Skeletal muscle tissue (tissue), 4 donors: ENCODE results near the gene APPBP2. TPM values are rescaled to one million over a fixed set of nuclear protein-coding genes. Genes with fewer than 3 reads are reported as not detected.
A peak's percentile ranks its signal among the peaks of the same experiment; 100 is the strongest.

Source experiments
- H3K27ac ChIP-seq: one replicate; pipeline ENCODE4 v1.7.0; 2013; ENCODE audit warnings: mild to moderate bottlenecking, low read depth, low read length, inconsistent platforms
- H3K27me3 ChIP-seq, 3 donors: one replicate each; pipeline ENCODE4 v1.7.0; 2013; ENCODE audit warnings: low read length in 3 of 3; ENCODE audit not compliant: control insufficient read depth in 3 of 3, insufficient read depth in 3 of 3
- H3K36me3 ChIP-seq, 3 donors: one replicate each; pipeline ENCODE4 v1.7.0; 2013; ENCODE audit warnings: low read length in 3 of 3; ENCODE audit not compliant: control insufficient read depth in 3 of 3, insufficient read depth in 3 of 3
- H3K4me1 ChIP-seq, 3 donors: one replicate each; pipeline ENCODE4 v1.7.0; 2013; ENCODE audit warnings: low read length in 3 of 3, mild to moderate bottlenecking in 3 of 3; ENCODE audit not compliant: control insufficient read depth in 3 of 3, insufficient read depth in 3 of 3
- H3K4me3 ChIP-seq, 3 donors: one replicate each; pipeline ENCODE4 v1.7.0; 2013; ENCODE audit warnings: low read length in 3 of 3
- H3K9ac ChIP-seq, 3 donors: one replicate each; pipeline ENCODE4 v1.7.0; 2013; ENCODE audit warnings: low read length in 3 of 3, mild to moderate bottlenecking in 3 of 3, moderate library complexity in 2 of 3, low read depth in 1 of 3
- H3K9me3 ChIP-seq, 3 donors: one replicate each; pipeline ENCODE4 v1.7.0; 2013; ENCODE audit warnings: low read length in 3 of 3; ENCODE audit not compliant: control insufficient read depth in 3 of 3
- total RNA-seq: library from RNA; depleted of rRNA; stranded (reverse); fragments of >200 nt; gene quantifications from one replicate; pipeline ENCODE4 v1.2.3, GENCODE V29; 2014
- donor health status: Osteomylitis.

Gene APPBP2
- total RNA-seq, 1 donor from 2014 or later = 40.2 TPM

- no peak overlapping the region for H3K27ac ChIP-seq
Measured at GRCh38 chr17:60472449-60472848, 53.6 kb downstream of the APPBP2 start.

GRCh38 chr17:60471451-60471850 lies 54.6 kb downstream of the APPBP2 start:
- Histone ChIP-seq H3K27me3 (no peaks in the 10 kb centered on the region), H3K9ac (no peak overlapping the region), H3K9me3 (no peaks in the 10 kb centered on the region), H3K4me3 (no peak overlapping the region), H3K4me1 (peaks cover 8 to 18% (median 8%) of the 10 kb centered on the region in 3 donors), H3K27ac (no peak overlapping the region), H3K36me3 (peaks cover 0 to 3% (median 0%) of the 10 kb centered on the region in 3 donors)

More at GRCh38 chr17:60472449-60472848, 53.6 kb downstream of the APPBP2 start:
- Histone ChIP-seq H3K9ac (no peak overlapping the region), H3K9me3 (no peaks in the 10 kb centered on the region), H3K4me3 (no peak overlapping the region), H3K27me3 (no peaks in the 10 kb centered on the region), H3K4me1 (peaks cover 8 to 18% (median 8%) of the 10 kb centered on the region in 3 donors), H3K36me3 (peaks cover 0 to 6% (median 0%) of the 10 kb centered on the region in 3 donors)

- peak overlapping the region; percentile 20 for H3K27ac ChIP-seq
- H3K9me3 ChIP-seq = no peaks in the 10 kb centered on the region
- H3K9ac ChIP-seq = peak overlapping the region in 1 of 3 donors; percentile 20
- H3K4me1 ChIP-seq = peaks cover 8 to 18% (median 8%) of the 10 kb centered on the region in 3 donors
- peaks cover 0 to 22% (median 0%) of the 10 kb centered on the region in 3 donors for H3K36me3 ChIP-seq
- no peak overlapping the region for H3K4me3 ChIP-seq
- no peaks in the 10 kb centered on the region for H3K27me3 ChIP-seq
Measured at GRCh38 chr17:60468371-60468770, 57.7 kb downstream of the APPBP2 start.

GRCh38 chr17:60464343-60464742 lies 61.7 kb downstream of the APPBP2 start:
- no peak overlapping the region for H3K4me3 ChIP-seq
- no peak overlapping the region for H3K27ac ChIP-seq
- H3K27me3 ChIP-seq = no peaks in the 10 kb centered on the region
- H3K4me1 ChIP-seq = peaks cover 4 to 9% (median 4%) of the 10 kb centered on the region in 3 donors
- H3K9ac ChIP-seq = no peak overlapping the region
- H3K36me3 ChIP-seq = peaks cover 0 to 50% (median 0%) of the 10 kb centered on the region in 3 donors
- H3K9me3 ChIP-seq = no peaks in the 10 kb centered on the region

- Histone ChIP-seq H3K9ac (no peak overlapping the region), H3K4me3 (no peak overlapping the region), H3K36me3 (peaks cover 0 to 52% (median 2%) of the 10 kb centered on the region in 3 donors), H3K27ac (no peak overlapping the region), H3K4me1 (peaks cover 0 to 3% (median under 1%) of the 10 kb centered on the region in 3 donors), H3K27me3 (no peaks in the 10 kb centered on the region), H3K9me3 (no peaks in the 10 kb centered on the region)
Measured at GRCh38 chr17:60463157-60463835, 62.7 kb downstream of the APPBP2 start.

GRCh38 chr17:60461584-60461983 lies 64.5 kb downstream of the APPBP2 start:
- H3K36me3 ChIP-seq = peaks cover 5 to 61% (median 8%) of the 10 kb centered on the region in 3 donors
- H3K4me1 ChIP-seq = no peaks in the 10 kb centered on the region
- H3K27me3 ChIP-seq = no peaks in the 10 kb centered on the region
- no peak overlapping the region for H3K4me3 ChIP-seq
- no peak overlapping the region for H3K27ac ChIP-seq
- H3K9ac ChIP-seq = no peak overlapping the region
- H3K9me3 ChIP-seq = no peaks in the 10 kb centered on the region

- Histone ChIP-seq H3K27me3 (no peaks in the 10 kb centered on the region), H3K9me3 (no peaks in the 10 kb centered on the region), H3K9ac (no peak overlapping the region), H3K4me1 (no peaks in the 10 kb centered on the region), H3K4me3 (no peak overlapping the region), H3K27ac (no peak overlapping the region), H3K36me3 (peaks cover 23 to 52% (median 27%) of the 10 kb centered on the region in 3 donors)
Measured at GRCh38 chr17:60457148-60457547, 68.9 kb downstream of the APPBP2 start.

GRCh38 chr17:60455378-60455777 lies 70.7 kb downstream of the APPBP2 start:
- no peaks in the 10 kb centered on the region for H3K9me3 ChIP-seq
- H3K4me1 ChIP-seq = no peaks in the 10 kb centered on the region
- no peak overlapping the region for H3K9ac ChIP-seq
- H3K4me3 ChIP-seq = no peak overlapping the region
- no peaks in the 10 kb centered on the region for H3K27me3 ChIP-seq
- H3K27ac ChIP-seq = no peak overlapping the region
- peaks cover 23 to 44% (median 32%) of the 10 kb centered on the region in 3 donors for H3K36me3 ChIP-seq

GRCh38 chr17:60451965-60452364 lies 74.1 kb downstream of the APPBP2 start:
- H3K36me3 ChIP-seq = peaks cover 22 to 43% (median 41%) of the 10 kb centered on the region in 3 donors
- H3K4me1 ChIP-seq = no peaks in the 10 kb centered on the region
- no peak overlapping the region for H3K27ac ChIP-seq
- no peaks in the 10 kb centered on the region for H3K9me3 ChIP-seq
- no peaks in the 10 kb centered on the region for H3K27me3 ChIP-seq
- H3K4me3 ChIP-seq = no peak overlapping the region
- H3K9ac ChIP-seq = no peak overlapping the region

- Histone ChIP-seq H3K4me1 (no peaks in the 10 kb centered on the region), H3K9ac (no peak overlapping the region), H3K27ac (no peak overlapping the region), H3K27me3 (no peaks in the 10 kb centered on the region), H3K36me3 (peaks cover 21 to 39% (median 39%) of the 10 kb centered on the region in 3 donors), H3K9me3 (no peaks in the 10 kb centered on the region), H3K4me3 (no peak overlapping the region)
Measured at GRCh38 chr17:60451071-60451470, 75.0 kb downstream of the APPBP2 start.
